Endothelial cell (in vitro differentiated cells): ENCODE results near the gene ZNF688. TPM values are rescaled to one million over a fixed set of nuclear protein-coding genes. Genes with fewer than 3 reads are reported as not detected.
A peak's percentile ranks its signal among the peaks of the same experiment; 100 is the strongest.

Experiments
- DNase-seq: peaks from one replicate; pipeline ENCODE4 v3.0.0; 2021; ENCODE audit warnings: low spot score
- H3K27ac Mint-ChIP-seq: one replicate; pipeline ENCODE4 v1.8.0; 2021; ENCODE audit warnings: mixed read lengths, inconsistent platforms; ENCODE audit not compliant: unreplicated experiment
- H3K27me3 Mint-ChIP-seq: one replicate; pipeline ENCODE4 v1.8.0; 2021; ENCODE audit warnings: mild to moderate bottlenecking, moderate library complexity, mixed read lengths, inconsistent platforms; ENCODE audit not compliant: unreplicated experiment
- H3K36me3 Mint-ChIP-seq: one replicate; pipeline ENCODE4 v1.8.0; 2021; ENCODE audit warnings: mild to moderate bottlenecking, low read depth, mixed read lengths, inconsistent platforms; ENCODE audit not compliant: unreplicated experiment
- H3K4me1 Mint-ChIP-seq: one replicate; pipeline ENCODE4 v1.8.0; 2021; ENCODE audit warnings: mild to moderate bottlenecking, mixed read lengths, inconsistent platforms; ENCODE audit not compliant: unreplicated experiment
- H3K4me3 Mint-ChIP-seq: one replicate; pipeline ENCODE4 v1.8.0; 2021; ENCODE audit warnings: mild to moderate bottlenecking, mixed read lengths, inconsistent platforms; ENCODE audit not compliant: unreplicated experiment
- H3K9me3 Mint-ChIP-seq: one replicate; pipeline ENCODE4 v1.8.0; 2021; ENCODE audit warnings: mixed read lengths, inconsistent platforms; ENCODE audit not compliant: unreplicated experiment
- total RNA-seq: library from RNA; stranded (reverse); fragmentation: NEBNext Ultra II Directional; extraction: Animal tissue kit (Norgen Biotek cat#: 25700); gene quantifications from one replicate; pipeline ENCODE4 v1.2.1, GENCODE V29; 2021; ENCODE audit not compliant: unreplicated experiment
- TF ChIP-seq, protein P1 (sequence below): fragments of 200-600 bp; sonication (generic); IDR thresholded peaks from one replicate; pipeline ENCODE4 v1.5.0; 2021; ENCODE audit warnings: antibody characterized with exemption; ENCODE audit not compliant: unreplicated experiment

The ZNF688 gene
- total RNA-seq, 1 donor from 2014 or later, result 9.6 TPM

DNA sequence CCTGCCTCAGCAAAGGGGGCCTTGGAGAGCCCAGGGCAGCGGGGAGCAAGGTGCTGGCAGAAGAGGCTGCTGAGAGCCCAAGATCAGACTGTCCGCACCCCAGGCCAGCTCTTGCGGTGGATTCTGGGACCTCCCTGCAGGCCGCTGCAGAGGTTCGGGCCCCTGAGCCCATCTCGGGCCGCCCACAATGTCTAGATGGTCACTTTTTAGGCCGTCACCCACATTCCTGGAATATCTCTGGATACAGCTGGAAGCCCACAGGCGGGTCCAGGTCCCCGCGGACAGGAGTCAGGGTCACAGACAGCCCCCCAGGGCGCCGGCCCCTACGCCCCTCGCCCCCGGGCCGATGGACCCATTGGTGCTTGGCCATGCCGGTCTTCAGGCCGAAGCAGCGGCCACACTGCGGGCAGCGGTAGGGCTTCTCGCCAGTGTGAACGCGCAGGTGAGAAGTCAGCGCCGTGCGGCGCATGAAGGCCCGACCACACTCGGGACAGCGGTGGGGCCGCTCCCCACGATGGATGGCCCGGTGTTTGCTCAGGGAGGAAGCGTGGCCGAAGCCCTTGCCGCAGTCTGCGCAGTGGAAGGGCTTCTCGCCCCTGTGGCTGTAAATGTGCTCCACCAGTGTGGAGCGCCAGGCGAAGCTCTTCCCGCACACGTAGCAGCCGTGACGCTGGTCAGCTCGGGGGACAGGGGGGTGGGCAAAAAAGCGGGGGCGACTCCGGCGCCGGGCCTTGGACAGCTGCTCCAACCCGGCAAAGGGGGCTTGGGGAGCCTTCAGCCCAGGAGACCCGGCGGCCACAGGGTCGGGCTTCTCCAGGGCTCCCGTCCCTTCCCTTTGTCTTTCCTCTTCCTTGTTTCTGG is 39.0 kb downstream of the ZNF688 start:
- H3K4me3 Mint-ChIP-seq, result no peak overlapping the region
- H3K27ac Mint-ChIP-seq, result no peak overlapping the region
- peaks cover 30% of the 10 kb centered on the region for H3K4me1 Mint-ChIP-seq
- H3K36me3 Mint-ChIP-seq, result peaks cover 16% of the 10 kb centered on the region
- DNase-seq, result no peak
- H3K9me3 Mint-ChIP-seq, result no peaks in the 10 kb centered on the region
- TF ChIP-seq, protein P1, sequence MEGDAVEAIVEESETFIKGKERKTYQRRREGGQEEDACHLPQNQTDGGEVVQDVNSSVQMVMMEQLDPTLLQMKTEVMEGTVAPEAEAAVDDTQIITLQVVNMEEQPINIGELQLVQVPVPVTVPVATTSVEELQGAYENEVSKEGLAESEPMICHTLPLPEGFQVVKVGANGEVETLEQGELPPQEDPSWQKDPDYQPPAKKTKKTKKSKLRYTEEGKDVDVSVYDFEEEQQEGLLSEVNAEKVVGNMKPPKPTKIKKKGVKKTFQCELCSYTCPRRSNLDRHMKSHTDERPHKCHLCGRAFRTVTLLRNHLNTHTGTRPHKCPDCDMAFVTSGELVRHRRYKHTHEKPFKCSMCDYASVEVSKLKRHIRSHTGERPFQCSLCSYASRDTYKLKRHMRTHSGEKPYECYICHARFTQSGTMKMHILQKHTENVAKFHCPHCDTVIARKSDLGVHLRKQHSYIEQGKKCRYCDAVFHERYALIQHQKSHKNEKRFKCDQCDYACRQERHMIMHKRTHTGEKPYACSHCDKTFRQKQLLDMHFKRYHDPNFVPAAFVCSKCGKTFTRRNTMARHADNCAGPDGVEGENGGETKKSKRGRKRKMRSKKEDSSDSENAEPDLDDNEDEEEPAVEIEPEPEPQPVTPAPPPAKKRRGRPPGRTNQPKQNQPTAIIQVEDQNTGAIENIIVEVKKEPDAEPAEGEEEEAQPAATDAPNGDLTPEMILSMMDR, result no peak
- peaks cover 2% of the 10 kb centered on the region for H3K27me3 Mint-ChIP-seq

DNA sequence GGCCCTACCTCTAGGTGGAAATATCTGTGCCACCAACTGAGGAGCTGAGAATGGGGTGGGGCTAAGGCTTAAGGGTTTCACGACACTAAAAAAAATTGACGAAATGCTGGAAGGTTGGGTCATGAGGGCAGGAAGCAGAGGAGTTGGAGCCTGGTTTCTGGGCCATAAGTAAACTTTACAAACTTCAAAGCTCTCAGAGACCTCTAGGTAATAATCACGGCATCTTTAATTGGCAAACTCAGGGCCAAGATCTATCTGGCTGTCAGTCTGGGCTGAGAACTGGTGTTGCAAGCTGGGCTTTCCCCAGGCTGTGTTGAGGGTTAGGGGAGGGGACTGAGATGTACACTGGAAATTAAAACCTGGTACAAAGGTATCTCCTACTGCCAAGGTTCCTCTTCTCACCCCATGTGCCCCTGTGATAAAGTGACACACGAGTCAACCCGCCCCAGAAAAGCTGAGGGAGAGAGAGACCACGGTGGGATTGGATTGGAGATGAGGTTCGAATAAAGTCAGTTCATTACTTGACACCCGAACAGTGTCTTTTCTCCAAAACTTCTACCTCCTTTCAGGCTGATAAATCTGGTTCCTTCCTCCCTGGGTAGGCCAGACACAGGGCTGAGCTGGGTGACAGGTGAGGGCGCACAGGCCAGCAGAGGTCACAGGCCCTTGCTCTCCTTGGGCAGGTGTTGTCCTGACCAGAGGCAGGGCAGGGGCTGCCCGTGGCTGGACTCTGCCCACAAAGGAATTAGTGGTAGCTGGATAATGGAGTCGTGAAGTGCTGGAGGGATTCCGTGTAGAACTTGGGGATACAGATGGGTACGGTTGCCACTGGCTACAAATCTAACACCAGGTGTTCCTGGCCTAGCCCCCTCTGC is 41.1 kb downstream of the ZNF688 start:
- H3K27me3 Mint-ChIP-seq, result peaks cover 5% of the 10 kb centered on the region
- H3K27ac Mint-ChIP-seq, result peak overlapping the region; percentile 57
- H3K9me3 Mint-ChIP-seq, result no peaks in the 10 kb centered on the region
- peaks cover 16% of the 10 kb centered on the region for H3K36me3 Mint-ChIP-seq
- TF ChIP-seq, protein P1, result no peak
- H3K4me3 Mint-ChIP-seq, result no peak overlapping the region
- peaks cover 30% of the 10 kb centered on the region for H3K4me1 Mint-ChIP-seq
- DNase-seq, result no peak

- Mint-ChIP-seq H3K36me3 (peaks cover 12% of the 10 kb centered on the region), H3K9me3 (no peaks in the 10 kb centered on the region), H3K4me1 (peaks cover 24% of the 10 kb centered on the region), H3K4me3 (peak overlapping the region; percentile 47), H3K27ac (peak overlapping the region; percentile 86), H3K27me3 (peaks cover 5% of the 10 kb centered on the region)
- TF ChIP-seq, protein P1, result no peak
- no peak for DNase-seq
Measured at GRCh38 chr16:30528799-30529457, 42.6 kb downstream of the ZNF688 start.

DNA sequence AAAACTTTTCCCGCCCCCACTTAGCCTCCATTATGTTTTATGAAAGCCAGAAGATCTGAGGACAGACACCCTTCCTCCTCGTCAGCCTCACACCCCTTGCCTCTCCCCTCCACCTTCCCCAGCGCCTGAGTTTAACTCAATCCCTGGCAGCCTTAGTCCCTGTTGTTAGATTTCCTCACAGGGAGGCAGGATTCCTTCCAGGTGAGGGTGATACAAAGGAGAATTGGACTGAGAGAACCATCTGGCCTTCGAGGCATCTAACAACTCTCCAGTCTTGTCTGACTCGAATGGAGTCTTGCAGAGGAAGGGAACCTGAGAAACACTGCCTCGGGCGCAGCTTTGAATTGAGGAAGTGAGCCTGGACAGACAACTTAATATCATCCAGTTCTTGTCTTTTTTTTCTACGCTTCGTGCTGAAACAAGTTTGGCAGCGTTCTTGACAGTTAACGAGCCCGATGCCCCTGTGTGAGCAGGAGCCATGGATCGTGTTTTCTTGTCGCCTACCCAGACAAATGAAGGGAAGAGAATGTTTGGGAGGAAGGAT is 43.8 kb downstream of the ZNF688 start:
- DNase-seq, result no peak
- Mint-ChIP-seq H3K27me3 (peaks cover 3% of the 10 kb centered on the region), H3K9me3 (no peaks in the 10 kb centered on the region), H3K4me3 (peak overlapping the region; percentile 88), H3K36me3 (peaks cover 8% of the 10 kb centered on the region), H3K4me1 (peaks cover 18% of the 10 kb centered on the region), H3K27ac (peak overlapping the region; percentile 86)
- TF ChIP-seq, protein P1, result no peak
